CD4-positive, alpha-beta T cell treated with Interleukin-1 beta for 1 hour (primary cell): ENCODE data around the gene TM4SF1.

ENCODE experiments used
- DNase-seq, 2 donors: peaks; one replicate each; pipeline ENCODE4 v3.0.0-alpha.2; 2020 to 2022

The TM4SF1 gene, protein sequence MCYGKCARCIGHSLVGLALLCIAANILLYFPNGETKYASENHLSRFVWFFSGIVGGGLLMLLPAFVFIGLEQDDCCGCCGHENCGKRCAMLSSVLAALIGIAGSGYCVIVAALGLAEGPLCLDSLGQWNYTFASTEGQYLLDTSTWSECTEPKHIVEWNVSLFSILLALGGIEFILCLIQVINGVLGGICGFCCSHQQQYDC

DNA sequence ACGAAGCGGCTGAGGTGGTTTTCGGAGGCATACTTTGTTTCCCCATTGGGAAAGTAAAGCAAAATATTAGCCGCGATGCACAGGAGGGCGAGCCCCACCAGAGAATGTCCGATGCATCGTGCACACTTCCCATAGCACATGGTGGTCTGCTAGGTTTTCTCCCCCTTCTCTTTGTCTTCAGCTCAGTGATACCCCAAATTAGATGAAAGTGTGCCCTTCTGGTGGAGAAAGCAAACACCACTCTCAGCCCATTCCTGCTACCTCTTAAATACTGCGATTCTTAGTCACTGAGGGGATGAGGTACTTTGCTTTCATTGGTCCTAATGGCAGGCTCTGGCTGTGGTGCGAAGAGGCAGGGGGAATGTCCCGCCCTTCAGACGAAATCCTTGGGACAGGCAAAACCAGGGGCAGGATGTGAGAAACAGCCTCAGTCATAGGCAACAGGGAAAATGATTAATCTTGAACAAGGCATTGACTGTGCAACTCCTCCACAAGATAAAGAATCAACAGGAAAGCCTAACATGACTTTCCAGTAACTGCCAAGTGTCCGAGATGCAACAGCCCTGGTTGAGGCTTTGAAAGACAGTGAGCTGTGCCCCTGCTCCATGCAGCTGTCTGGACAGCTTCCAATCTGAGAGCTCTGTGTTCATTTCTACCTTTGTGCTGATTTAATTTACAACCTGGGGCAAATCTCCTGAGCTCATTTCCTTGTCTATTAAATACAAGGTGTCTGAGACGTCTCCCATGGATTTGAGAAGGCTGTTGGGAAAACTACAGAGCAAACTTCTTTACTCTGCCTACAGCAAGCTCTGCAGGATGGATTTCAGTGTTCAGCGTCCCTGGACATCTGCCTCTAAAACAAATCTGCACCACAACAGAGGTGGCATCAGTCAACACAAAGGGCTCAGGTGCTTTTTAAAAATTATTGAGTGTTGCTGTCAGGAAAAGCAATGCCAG lies at the start of gene TM4SF1:
TSS of gene TM4SF1 (minus strand) at position 242 of the 957 bp plus-strand sequence. CDS start at position 140, 102 bp downstream.
- DNase-seq: no peak

DNA sequence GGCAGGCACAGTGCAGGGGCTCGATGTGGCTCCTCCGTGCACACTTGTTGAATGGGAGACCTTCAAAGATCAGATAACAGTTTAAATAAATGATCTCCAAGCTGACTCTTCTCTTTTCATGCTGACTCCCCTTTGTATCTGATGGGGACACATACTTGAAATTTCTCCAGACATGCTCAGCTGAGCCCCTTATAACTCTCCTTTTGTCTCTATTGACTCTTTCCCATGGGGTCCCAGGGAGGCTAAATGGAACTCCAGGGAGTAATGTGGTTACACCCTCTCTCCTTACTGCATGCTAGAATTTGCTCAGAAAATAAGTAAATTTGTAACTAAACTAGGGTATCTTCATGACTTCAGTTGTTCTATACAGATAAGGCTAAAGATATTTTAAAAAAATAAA lies 48.9 kb upstream of the TM4SF1 start:
- no peak for DNase-seq

DNA sequence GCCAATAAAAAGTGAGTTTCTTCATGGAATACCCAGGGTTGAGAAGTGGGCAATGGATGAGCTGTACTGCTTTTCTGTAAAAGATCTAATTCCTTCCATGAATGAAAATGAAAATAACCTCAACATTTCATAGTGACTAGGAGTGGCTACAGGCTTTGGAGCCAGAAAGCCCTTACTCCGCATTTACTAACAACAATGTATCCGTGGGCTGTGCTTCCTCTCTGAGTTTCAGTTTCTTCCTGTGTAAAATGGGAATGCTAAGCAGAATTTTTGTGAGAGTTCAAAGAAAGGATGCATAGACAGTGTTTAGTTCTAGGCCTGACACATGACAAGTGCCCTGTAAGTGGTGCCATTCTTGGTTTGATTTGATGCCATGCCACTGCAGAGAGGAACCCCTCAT lies 47.5 kb upstream of the TM4SF1 start:
- DNase-seq: no peak

DNA sequence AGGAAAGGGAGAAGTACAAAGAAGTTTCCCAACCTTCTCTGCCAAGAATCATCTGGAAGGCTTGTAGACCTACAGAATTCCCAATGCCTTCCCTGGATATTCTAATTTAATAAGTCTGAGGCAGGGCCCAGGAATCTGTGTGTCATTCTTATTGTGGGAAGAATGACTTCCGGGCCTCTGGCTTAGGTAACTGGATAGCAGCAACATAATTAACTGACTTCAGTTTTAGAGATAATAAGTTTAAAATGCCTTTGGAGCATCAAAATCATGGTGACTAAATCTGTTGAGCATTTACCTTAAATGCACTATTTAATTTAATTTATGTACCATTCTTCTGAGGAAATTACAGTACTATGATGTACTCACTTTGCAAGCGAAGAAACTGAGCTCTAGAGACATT lies 44.3 kb upstream of the TM4SF1 start:
- no peak for DNase-seq

DNA sequence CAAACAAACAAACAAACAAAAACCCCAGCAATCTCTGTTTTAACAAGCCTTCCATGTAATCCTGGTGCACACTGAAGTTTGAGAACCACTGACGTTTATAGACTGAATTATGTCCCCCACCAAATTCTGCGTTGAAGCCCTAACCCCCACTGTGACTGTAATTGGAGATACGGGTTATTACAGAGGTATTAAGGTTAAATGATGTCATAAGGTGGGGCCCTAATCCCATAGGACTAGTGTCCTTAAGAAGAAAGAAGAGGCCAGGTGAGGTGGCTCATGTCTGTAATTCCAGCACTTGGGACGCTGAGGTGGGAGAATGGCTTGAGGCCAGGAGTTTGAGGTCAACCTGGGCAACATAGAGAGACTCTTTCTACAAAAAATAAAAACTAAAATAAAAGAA lies 42.4 kb upstream of the TM4SF1 start:
- DNase-seq: no peak

DNA sequence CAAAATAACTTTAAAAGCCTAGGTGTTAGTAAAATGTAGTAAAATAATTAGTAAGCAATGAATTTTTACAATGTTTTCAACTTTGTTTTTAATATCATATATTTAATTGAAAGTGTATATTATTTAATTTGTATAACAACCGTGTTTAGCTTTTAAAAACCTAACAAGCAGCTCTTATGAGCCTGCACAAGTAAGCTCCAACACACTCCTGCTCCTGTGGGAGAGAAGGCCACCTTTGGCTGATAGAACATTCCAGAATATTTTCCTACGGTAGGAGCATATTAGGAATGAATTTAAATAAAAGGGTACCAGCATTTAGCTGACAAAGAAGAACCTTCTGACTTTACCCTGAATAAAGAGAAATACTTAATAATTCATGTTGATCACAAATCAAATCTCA lies 40.3 kb upstream of the TM4SF1 start:
- no peak for DNase-seq

DNA sequence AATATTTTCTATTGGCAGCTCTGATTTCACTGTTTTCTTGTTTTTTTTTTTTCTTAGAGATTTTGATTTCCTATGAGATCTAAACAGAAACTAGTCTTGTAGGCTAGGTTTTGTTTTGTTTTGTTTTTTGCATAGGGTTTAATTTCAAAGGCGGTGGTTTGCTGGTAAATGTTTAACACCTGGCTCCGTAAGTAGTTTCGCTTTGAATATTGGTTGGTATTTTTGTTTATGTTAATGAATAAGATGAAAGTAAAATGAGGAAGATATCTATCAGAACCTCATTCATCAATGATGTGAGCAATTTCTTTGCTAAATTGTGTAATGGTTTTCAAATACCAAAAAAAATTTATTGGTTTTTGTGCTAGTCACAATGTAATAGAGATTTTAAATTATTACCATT lies 39.7 kb upstream of the TM4SF1 start:
- DNase-seq: no peak

DNA sequence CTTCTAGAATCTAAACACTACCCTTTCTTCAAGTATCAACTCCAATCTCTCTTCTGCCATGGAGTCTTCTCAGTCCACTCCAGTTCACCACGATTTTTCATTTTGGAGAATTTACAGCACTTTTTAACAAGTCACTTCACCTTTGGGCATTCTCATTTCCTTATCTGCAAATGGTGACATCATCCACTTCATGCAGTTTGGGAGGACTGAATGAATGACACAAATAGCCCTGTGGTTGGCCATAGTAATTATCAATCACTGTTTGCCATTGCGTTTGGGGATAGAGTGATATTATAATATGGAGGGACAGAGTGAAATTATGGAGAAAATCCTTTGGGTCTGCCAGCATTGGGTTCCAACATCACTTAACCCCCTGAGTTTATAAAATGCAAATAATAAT lies 38.0 kb upstream of the TM4SF1 start:
- DNase-seq: no peak

DNA sequence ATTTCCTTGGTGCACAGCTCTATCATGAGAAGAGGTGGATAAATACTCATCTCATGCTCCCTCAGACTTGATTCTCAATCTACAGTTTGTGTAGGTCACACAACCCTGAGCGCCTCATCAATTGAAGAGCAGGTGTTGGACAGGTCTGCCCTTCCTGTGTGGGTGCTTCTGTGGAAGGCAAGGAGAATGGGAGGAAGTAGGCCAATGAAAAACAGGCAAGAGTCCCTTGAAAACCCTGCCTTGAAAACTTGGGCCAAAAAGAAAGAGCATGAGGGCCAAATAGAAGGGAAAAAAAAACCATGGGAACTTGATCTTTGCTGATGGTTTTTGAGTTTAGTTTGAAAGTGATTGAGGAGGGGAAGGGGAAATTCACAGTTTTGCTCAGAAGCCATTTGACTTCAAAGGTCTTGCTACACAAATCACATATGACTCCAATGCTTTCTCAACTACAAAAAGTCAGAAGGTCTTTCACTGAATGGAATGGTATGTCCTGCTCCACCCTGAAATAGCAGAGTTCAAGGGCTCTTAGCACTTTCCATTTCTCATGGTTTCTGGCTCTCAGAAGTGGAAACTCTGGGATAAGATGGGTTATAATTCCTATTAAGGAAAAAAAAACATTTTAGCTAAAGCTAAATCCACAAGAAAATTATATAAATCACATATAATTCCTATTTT lies 37.2 kb upstream of the TM4SF1 start:
- no peak for DNase-seq

DNA sequence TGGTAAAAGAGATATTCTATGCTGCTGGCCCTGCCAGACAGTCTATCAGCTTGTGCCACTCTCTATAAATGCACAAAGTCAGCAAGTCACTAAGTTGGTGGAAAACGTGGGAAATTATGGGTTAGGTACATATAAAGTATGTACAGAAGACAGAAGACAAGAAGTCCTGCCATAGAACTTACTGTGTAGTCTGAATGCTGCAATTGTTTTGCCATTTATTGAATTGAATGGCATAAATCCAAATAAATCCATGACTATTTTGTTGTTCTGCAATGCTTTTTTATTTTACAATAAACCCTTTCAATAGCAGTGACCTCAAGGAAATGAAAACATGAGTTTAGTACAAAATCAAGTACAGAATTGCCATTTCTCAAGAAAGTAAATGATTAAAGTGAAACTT lies 34.1 kb upstream of the TM4SF1 start:
- no peak for DNase-seq

DNA sequence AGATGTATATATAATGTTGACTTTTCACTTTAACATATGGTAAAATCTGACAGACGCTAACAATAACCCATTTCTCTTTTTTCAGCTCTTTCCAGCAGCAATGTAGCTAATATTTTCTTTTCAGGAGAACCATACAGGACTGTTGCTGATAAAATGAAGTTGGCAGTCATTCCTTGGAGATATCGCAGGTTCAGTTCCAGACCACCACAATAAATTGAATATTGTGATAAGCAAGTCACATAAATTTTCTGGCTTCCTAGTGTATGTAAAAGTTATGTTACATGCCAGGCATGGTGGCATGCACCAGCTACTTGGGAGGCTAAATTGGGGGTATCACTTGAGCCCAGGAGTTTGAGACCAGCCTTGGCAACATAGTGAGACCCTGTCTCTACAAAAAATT lies 31.9 kb upstream of the TM4SF1 start:
- DNase-seq: no peak

DNA sequence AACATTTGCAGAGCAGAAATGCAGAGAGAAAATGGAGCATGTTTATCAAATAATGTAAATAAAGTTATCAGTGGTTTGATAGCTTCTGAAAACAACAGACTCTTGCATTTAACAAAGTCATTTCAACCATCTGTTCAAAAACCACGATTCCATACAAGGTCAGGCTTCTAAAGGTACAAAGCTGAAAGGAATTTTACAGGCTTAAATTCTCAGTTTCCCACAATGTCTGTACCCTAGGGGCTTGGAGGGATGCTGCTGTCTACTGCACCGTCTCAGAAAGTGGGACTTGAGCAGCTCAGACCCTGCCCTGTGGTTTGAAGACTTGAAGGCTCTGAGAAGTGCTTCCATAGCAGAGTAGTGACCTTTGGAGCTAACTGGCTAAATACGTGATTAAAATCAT lies 30.4 kb upstream of the TM4SF1 start:
- DNase-seq: no peak

DNA sequence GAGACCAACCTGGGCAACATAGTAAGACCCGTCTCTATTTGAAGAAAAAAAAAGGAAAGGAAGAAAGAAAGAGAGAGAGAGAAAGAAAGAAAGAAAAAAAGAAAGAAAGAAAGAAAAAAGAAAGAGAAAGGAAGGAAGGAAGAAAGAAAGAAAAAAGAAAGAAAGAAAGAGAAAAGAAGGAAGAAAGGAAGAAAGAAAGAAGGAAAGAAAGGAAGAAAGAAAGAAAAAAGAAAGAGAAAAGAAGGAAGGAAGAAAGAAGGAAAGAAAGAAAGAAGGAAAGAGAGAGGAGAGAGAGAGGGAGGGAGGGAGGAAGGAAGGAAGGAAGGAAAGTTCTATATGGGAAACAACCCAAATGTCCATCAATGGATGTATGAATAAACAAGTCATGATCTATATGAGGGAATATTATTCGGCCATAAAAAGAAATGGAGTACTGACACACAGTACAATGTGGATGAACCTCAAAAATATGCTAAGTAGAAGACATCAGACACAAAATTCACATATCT lies 28.8 kb upstream of the TM4SF1 start:
- no peak for DNase-seq

DNA sequence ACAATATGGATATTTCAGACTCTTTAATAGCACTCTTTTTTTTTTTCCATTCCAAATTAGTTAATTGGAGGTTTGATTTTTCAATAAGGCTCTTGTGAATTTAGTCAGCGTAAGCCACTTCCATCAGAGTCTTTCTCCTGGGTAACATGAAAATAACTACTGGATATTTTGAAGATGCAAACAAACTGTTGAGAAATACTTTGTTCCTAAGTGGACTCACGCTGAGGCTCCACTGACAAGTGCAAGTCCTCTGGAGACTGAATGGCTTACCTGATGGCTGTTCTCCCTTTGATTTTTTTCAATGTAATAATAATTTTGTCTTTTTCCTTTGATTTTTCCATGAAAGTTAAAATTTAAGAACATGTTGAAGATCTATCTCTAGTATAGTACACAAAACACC lies 26.0 kb upstream of the TM4SF1 start:
- DNase-seq: no peak

DNA sequence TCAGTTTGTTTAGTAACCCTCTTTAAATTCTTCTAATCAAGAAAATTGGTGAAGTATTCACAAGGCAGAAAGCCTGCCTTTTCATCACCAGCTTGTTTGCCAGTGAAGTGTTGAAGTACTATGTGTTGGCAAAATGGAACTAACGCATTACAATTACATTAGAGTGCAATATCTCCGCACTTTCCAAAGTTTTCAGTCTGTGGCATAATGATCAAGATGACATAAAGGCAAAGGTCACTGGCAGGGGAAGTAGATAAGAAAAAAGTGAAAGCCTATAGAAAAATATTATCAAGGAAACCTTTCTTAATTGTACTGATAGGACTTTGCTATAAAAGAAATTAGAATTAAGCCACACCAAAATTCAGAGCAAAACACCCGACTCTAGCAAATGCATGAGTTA lies 25.0 kb upstream of the TM4SF1 start:
- DNase-seq: no peak

DNA sequence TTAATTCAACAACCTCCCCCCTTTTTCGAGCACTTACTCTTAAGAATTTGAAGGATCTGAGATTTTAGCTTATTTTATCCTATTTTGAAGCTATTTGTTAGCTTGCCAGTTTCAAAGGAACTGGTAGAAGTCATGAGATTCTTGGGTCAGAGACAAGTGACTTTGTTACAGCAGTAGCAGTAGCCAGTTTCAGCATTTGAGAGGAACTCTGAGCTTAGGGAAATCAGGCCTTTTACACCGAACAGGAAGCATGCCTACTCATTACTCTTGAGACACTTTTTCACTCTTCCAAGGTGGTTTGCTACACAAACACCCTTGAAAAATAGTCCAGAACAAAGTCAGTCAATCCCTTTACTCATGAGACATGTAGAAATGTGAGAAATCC lies 24.5 kb upstream of the TM4SF1 start:
- no peak for DNase-seq

DNA sequence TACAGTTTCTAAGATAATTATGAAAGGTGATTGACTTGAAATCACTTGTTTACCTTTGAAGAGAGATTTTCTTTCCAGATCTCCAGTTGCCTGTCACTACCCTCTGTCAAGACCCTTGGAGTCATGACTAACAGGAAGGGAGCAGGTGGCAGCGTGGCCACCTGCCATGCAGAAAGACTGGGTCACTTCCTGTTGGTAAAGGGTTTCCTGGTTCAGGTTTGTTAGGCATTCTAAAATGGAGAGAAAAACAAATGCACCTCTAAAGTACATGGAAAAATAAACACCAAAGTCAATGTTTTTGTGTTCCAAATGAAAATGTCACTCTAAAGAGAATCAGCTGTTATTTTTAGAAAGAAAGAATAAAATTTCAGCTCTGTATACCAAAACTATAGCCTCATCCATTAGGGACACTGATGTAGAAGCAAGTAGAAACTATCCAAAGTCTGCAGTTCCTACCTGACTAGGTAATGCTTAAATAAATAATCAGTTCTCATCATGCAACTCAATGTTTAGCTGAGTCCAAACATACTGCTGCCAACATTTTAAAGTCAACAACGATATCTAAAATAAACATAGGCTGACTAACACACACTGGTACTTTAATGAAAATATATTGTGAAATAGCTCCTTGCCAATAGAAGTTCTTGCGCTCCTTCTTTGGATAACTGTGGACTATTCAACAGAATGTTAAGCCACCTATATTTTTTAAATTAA lies 23.9 kb upstream of the TM4SF1 start:
- no peak for DNase-seq

DNA sequence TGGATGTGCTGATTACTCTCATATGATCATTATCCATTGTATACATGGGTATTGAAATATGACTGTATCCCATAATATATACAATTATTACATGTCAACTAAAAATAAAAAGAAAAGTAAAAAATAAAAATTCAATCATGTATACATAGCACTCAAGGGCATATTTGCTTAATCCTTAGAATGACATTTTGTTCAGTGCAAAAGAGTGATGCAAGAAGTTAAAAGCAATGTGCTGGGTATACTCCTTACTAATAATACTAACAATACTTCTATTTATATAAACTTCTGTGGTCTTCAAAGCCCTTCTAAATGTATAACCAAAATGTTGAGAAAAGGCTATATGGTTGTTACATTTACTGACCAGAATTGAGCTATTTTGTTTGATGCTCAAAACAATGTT lies 23.2 kb upstream of the TM4SF1 start:
- DNase-seq: no peak

DNA sequence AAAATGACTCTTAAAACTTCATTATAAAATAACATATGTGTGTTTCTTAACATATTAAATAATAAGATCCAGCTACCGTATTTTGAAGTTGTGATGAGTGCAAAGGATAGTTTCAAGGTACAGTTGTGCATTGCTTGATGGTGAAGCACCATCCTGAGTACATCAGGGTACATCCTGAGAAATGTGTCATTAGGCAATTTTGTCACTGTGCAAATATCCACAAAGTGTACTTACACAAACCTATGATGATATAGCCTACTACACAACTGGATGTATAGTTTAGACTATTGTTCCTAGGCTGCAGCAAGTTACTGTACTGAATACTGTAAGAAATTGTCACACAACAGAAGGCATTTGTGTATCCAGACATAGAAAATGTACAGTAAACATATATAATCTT lies 20.8 kb upstream of the TM4SF1 start:
- DNase-seq: no peak

DNA sequence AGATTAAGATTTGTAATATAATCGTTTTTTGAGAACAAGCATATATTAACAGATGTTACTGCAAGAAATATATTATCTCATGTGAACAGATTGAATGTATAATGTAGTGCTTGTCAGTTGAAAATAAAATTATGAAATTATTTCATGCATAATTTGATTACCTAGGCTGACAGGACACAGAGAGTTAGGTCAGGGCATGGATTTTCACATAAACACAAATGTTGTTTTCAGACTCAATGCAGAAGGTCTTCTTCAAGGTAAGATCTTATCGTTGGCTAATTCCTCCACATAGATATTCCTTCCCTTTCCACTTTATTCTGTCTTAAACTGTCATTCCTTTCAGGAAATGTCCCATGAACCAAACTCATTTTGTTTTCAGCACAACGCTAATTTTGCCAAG lies 20.1 kb upstream of the TM4SF1 start:
- no peak for DNase-seq

DNA sequence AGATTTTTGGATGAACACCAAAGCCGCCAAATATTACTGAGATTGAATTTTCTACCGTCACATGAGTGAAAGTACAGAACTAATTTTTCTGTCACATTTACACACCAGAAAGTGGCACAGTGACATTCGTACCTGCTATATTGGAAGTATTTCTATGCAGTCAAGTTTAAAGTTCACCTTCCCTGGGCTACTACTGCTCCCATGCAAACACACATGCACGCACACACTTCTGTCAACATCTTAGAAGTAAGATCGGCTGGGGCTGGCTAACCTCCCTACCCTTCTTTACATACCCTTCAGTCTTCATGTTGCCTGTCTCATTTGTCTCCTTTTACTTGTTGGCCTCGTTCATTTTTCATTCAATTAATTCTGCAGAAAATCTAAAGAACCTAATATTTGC lies 19.0 kb upstream of the TM4SF1 start:
- no peak for DNase-seq

DNA sequence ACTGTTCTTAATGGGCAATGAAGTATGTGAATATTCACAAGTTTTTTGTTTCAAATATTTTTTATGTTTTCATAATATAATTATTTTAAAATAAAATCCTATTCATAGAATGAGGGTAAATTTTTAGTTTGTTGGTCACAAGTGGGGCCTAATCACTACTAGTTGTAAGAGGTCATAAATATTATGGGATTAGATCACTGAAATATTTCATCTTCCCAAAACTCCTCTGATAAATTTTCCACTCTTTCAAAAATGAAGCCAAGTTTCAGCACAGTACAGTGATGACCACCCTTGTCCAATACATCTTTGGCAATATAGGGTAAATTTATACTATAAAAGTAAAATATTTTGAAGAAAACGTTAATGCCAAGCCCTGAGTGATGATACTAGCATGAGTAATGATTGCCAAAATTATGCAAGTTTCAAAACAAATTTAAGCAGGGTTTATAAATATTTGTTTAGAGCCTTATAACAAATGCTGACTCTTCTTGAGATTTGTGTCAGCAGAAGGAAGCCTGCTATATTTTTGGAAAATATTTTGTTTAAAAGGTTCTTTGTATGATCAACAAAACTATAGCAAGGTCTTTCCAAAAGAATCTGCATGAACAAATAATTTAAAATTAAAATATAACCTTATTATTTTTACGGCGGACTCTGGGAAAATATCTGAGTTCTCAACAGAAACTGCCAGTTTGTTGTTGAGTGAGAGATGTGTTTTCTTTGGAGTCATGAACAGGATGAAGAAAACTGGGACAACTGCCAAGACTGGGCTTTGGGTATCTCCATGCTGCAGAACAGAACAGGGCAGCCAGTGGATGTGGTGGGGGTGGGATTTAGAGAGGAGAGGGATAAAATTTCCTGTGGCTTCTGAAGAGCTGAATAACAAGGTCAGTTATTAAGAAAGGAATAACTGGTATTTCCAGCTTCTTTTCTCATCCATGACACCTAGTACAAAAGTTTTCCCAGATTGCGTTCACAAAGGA lies 17.9 kb upstream of the TM4SF1 start:
- DNase-seq: no peak
